ENCODE measurements around the gene NCAN.

DNA sequence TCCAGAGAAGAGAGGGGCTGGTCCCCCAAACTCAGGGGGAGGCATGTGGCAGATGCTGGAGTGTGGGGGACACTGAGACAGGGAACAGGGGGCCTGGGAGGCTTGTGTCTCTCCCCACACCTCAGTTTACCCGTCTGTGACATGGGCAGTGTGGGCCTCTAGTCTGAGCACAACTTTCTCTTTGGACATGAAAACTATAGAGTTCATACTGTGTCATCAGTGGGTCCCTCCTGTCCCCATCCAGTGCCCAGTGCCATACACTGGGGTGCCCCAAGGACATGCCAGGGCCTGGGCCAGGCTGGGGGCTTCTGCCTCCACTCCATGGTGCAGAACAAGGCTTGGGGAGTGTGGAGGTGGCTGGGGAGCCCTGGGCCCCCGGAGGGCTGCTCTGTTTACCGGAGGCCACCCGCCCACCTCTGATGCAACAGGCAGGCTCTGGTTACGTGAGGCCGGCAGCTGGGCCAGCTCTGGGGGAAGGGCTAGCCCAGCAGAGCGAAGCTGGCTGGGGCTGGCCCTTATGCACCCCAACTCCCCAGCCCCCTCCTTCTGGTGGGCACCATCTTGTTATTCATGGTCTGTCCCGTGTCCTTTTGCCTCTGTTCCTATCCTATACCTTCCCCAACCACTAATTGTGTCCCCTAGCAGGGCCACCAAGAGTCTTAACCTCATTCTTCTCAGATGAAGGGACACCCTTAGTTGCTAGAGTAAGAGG lies 39.8 kb upstream of the NCAN start:
- TF ChIP-seq, protein P1, sequence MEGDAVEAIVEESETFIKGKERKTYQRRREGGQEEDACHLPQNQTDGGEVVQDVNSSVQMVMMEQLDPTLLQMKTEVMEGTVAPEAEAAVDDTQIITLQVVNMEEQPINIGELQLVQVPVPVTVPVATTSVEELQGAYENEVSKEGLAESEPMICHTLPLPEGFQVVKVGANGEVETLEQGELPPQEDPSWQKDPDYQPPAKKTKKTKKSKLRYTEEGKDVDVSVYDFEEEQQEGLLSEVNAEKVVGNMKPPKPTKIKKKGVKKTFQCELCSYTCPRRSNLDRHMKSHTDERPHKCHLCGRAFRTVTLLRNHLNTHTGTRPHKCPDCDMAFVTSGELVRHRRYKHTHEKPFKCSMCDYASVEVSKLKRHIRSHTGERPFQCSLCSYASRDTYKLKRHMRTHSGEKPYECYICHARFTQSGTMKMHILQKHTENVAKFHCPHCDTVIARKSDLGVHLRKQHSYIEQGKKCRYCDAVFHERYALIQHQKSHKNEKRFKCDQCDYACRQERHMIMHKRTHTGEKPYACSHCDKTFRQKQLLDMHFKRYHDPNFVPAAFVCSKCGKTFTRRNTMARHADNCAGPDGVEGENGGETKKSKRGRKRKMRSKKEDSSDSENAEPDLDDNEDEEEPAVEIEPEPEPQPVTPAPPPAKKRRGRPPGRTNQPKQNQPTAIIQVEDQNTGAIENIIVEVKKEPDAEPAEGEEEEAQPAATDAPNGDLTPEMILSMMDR (IDR thresholded peaks at IDR 0.05), result no peak
- TF ChIP-seq POLR2A (IDR thresholded peaks at IDR 0.05), result no peak

All from esophagus squamous epithelium (tissue), 4 donors.